H1 (cell line): ENCODE results near the gene NYAP2.

Experiments
- CBX5 ChIP-seq: fragments of 300-800, 300-1000 bp; sonication (generic); IDR thresholded peaks from 2 replicates; pipeline ENCODE4 v1.7.1; 2016; ENCODE audit warnings: antibody characterized with exemption, low read length, low read depth
- CTCF ChIP-seq, 3 experiments: IDR thresholded peaks; 1 replicate in 2 of 3; 2 replicates in 1 of 3; pipeline versions ENCODE4 v1.5.1 to v1.6.1; 2011; ENCODE audit warnings: low read length in 3 of 3, mild to moderate bottlenecking in 3 of 3, inconsistent platforms in 2 of 3, low read depth in 1 of 3, moderate library complexity in 1 of 3; ENCODE audit not compliant: insufficient read depth in 1 of 3; ENCODE audit errors: control extremely low read depth in 1 of 3
- EZH2 ChIP-seq: fragments of 200-600 bp; sonication (generic); IDR thresholded peaks from 2 replicates; pipeline ENCODE4 v1.7.1; 2012; ENCODE audit warnings: low read depth, mild to moderate bottlenecking, moderate library complexity, low read length, inconsistent platforms; ENCODE audit not compliant: severe bottlenecking
- RAD21 ChIP-seq, 2 experiments: IDR thresholded peaks in 1 of 2; conservative IDR thresholded peaks in 1 of 2; 2 replicates each; pipeline ENCODE4 v1.6.1; 2011; ENCODE audit warnings: low read depth in 2 of 2, low read length in 2 of 2, improper control_type of control experiment in 1 of 2, inconsistent platforms in 1 of 2, mild to moderate bottlenecking in 1 of 2, moderate library complexity in 1 of 2
- TF ChIP-seq, protein P1 (sequence below): IDR thresholded peaks from 2 replicates; pipeline ENCODE4 v1.6.1; 2012; ENCODE audit warnings: inconsistent platforms

GRCh38 chr2:225599856-225600255, 200.3 kb downstream of the NYAP2 start:
- TF ChIP-seq RAD21 (IDR thresholded peaks at IDR 0.05 in 1 of 2, conservative IDR thresholded peaks at IDR 0.05 in 1 of 2; ENCODE audit: low read depth in 2 of 2, low read length in 2 of 2) (no peak), CBX5 (no peak), EZH2 (no peak), CTCF (IDR thresholded peaks at IDR 0.05; ENCODE audit: control extremely low read depth in 1 of 3, insufficient read depth in 1 of 3, low read depth in 1 of 3, low read length in 3 of 3) (no peak)
- TF ChIP-seq, protein P1, sequence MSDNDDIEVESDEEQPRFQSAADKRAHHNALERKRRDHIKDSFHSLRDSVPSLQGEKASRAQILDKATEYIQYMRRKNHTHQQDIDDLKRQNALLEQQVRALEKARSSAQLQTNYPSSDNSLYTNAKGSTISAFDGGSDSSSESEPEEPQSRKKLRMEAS, result no peak
